NCI-H526 treated with DMSO at 0.1 percent for 48 hours (cell line): ENCODE measurements around the gene SLC25A23.

Source experiments
- DNase-seq: peaks from one replicate; lab custom pipeline; 2025; lab: John Stamatoyannopoulos, UW

The SLC25A23 gene

GRCh38 chr19:6424939-6425731, 34.5 kb downstream of the SLC25A23 start:
- DNase-seq = peak; percentile 100

- DNase-seq = no peak
Observed at GRCh38 chr19:6424195-6424938, 35.2 kb downstream of the SLC25A23 start, which contains the start of gene KHSRP. TSS of gene KHSRP (minus strand) at chr19:6424811. CDS start at chr19:6424701, 110 bp downstream.

- DNase-seq = no peak
Observed at GRCh38 chr19:6423499-6424194, 35.9 kb downstream of the SLC25A23 start.

- no peak for DNase-seq
Observed at GRCh38 chr19:6421075-6422014, 38.2 kb downstream of the SLC25A23 start.

- DNase-seq = no peak
Observed at GRCh38 chr19:6418562-6418932, 41.0 kb downstream of the SLC25A23 start.

DNA sequence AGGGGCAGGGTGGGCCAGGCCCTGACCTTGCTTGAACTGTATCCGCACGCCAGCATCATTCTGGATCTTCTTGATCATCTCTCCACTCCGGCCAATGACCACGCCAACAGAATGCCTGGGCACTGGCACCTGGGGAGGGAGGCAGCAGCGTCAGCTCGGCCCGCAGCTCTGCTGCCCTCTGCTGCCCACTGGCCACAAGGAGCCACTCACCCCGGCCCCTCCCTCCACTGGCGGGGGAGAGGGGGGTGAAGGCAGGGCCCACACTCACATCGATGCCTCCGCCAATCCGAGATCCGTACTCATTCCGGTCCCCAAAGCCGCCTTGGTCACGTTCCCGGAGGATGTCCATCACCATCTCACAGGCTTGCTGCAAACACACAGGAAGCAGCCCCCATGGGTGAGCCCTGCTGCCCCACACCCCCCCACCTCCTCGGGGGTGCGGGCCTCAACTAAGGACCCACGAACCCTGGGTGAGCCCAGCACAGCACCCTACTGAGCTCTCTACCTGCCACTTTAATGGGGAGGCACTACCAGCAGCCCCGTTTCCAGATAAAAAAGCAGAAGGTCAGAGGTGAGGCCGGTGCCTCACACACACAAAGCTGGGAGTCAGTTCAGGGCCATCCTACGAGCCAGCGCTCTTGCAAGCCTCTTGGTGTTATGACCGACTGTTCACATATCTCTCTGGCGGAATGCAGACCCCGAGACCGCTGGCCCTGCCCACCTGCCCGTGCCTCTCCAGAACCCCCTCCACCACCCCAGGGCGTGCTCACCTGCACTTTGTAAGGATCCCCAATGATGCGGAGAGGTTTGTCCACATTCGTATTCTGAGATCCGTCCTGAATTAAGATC, 41.7 kb downstream of the SLC25A23 start:
- no peak for DNase-seq

- no peak for DNase-seq
Observed at GRCh38 chr19:6416658-6417405, 42.8 kb downstream of the SLC25A23 start.

DNA sequence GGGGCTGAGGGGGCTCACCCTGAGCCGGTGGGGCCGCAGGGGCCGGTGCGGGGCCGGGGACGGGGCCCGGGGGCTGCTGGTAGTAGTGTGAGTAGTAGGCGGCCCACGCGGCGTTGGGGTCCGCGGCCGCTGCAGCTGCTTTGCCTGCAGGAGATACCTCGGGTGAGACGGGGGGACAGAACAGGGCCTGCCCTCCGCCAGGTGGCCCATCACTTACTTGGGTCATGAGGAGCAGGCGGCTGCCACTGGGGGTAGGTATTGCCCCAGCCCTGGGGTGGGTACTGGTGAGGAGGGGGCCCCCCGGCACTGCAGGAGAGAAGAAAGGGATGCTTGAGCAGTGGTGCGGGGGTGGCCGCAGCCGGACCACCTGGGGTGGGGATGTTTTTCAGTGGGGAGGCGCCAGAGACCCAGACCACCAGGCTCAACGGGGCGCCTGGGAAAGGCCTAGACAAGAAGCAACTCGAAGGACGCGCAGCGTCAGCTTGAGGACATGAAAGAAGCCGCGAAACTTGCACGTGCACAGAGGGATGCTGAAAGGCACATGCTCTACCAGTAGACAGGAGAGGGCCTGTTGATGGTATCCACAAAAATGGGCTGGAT, 43.9 kb downstream of the SLC25A23 start:
- no peak for DNase-seq

GRCh38 chr19:6414793-6415590, 44.6 kb downstream of the SLC25A23 start:
- no peak for DNase-seq

DNA sequence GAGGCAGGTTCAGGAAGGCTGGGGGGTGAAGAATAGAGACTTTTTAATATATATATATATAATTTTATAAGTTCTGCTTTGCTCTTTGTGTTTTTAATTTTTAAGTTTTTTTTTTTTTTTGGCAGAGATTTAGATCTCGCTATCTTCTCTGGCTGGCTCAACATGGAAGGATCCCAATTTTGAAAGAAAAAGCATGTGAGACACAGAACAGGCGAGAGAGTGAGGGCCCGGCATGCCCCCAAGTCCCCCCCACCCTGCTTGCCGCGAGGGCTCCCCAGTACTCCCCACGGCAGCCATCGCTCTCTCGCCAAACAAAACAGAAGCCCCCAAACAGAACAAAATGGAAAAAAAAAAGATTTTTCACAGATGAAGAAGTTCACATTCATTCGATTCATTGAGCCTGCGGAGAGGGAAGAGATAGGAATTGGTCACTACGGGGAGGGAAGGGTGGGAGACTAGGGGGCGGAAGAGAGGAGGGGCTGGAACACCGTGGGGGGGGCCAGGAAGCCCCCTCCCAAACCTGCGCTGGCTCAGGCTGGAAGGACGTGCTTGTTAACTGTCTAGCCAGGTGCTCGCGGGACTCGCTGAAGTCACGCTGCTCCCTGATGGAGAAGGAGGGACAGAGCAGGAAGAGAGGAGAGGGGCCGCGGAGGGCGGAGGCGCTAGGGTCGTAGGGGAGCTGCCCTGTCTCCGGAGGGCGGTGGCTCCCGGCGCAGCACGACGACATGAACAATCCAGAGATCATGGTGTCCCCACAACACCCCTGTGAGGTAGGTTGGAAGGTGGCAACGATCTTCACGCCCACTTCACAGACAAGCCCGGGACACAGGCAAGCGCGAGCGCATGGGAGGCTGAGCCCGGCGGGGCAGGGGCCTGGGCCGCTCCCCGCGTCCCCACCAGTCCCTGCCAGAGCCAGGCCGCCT, 45.6 kb downstream of the SLC25A23 start:
- no peak for DNase-seq

DNA sequence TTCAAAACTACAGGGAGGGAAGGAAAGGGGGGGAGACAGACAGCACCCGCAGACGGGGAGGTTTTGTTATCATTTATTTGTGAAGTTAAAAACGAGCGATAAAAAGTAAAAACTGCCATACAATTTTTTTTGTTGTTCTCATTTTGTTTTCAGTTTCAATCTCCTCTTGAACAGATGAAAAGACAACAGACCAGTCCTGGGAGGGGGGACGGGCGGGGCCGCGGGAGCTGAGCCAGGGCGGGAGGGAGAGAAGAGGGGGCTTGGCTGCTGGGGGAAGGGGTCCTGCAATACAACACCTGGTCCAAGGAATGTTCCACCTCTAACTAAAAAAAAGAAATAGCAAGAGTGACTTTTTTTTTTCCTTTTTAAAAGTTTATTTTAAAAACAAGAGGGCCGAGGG, 46.3 kb downstream of the SLC25A23 start:
- DNase-seq = no peak

- DNase-seq = no peak
Observed at GRCh38 chr19:6412447-6413091, 47.0 kb downstream of the SLC25A23 start.

DNA sequence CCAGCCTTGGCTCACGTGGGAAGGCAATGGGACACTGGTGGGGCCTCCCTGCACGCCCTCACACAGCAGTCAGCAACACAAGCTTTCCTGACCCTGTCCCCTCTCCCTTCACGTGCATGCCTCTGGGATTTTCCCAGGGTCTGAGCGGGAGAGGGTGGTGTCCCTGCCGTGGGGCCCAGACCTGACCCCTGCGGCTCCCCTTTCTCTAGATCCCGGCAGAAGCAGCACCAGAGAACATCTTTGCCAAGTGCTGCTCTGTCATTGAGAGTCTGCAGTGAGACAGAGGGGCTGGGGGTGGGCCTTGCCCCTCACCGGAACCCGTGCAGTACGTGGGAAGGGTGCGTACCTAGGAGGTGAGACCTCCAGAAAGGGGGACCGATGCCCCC, 47.5 kb downstream of the SLC25A23 start:
- DNase-seq = no peak

- no peak for DNase-seq
Observed at GRCh38 chr19:6409346-6409745, 50.2 kb downstream of the SLC25A23 start.

- no peak for DNase-seq
Observed at GRCh38 chr19:6406401-6406800, 53.2 kb downstream of the SLC25A23 start.

DNA sequence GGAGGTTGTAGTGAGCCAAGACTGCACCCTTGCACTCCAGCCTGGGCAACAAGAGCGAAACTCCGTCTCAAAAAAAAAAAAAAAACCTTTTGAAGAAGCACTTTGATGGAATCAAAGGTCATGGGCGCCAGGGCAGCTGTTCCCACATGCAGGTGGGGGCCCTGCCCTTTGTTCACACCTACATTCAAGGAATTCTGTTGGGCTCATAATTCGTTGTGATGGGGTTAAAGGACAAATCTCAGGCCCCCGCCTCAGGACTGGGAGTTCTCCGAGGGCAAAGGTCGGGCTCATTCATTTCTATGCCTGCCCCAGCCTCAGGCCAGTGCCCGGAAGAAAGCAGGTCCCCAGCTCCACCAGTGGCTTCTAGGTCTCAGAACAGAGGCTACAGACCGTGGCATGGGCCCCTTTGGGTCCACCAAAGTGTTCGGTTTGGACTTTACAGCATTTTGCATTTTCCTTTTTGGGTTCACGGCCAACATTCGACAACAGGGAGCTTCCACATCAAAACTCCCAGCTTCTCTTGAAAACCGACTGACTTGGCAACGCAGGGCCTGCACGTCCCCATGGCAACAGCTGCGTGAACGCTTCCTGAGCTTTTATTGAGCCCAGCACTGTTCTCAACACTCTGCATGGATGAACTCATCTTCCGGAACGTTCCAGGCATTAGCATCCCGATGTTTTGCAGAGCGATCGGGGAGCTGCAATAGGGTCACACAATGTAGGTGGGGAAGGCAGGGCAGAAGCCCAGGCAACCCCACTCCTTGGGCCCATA, 56.6 kb downstream of the SLC25A23 start:
- no peak for DNase-seq
